CD14-positive monocyte (primary cell): Measurements from ENCODE around the gene RPL10. TPM values are rescaled to one million over a fixed set of nuclear protein-coding genes. Genes with fewer than 3 reads are reported as not detected.

ENCODE experiments used
- DNase-seq, 3 donors: peaks; one replicate each; pipeline ENCODE4 v3.0.0-alpha.2; 2011 to 2022
- H2AFZ ChIP-seq: 2 replicates; pipeline ENCODE4 v1.6.0; 2012; ENCODE audit warnings: mild to moderate bottlenecking, low read depth, low read length, inconsistent platforms; ENCODE audit not compliant: insufficient read depth, poor library complexity, severe bottlenecking
- H3K27ac ChIP-seq, 2 donors: 1 replicate in 1 of 2; 2 replicates in 1 of 2; pipeline ENCODE4 v1.5.1; 2012 to 2013; ENCODE audit warnings: low read length in 2 of 2, control low read depth in 1 of 2, inconsistent platforms in 1 of 2, low read depth in 1 of 2, mild to moderate bottlenecking in 1 of 2
- H3K27me3 ChIP-seq, 2 donors: one replicate each; pipeline versions ENCODE4 v1.6.0 to v1.6.1; 2011 to 2013; ENCODE audit warnings: low read length in 2 of 2; ENCODE audit not compliant: control insufficient read depth in 2 of 2, insufficient read depth in 2 of 2
- H3K36me3 ChIP-seq, 2 donors: replicated peaks in 1 of 2; 1 replicate in 1 of 2; 2 replicates in 1 of 2; pipeline versions ENCODE4 v1.5.1 to v1.6.1; 2012 to 2013; ENCODE audit warnings: low read length in 2 of 2, control low read depth in 1 of 2, inconsistent platforms in 1 of 2, mild to moderate bottlenecking in 1 of 2; ENCODE audit not compliant: insufficient read depth in 2 of 2, control insufficient read depth in 1 of 2
- H3K4me1 ChIP-seq, 2 donors: 1 replicate in 1 of 2; 2 replicates in 1 of 2; pipeline versions ENCODE4 v1.5.1 to v1.6.1; 2012 to 2013; ENCODE audit warnings: low read length in 2 of 2, control low read depth in 1 of 2, inconsistent platforms in 1 of 2, mild to moderate bottlenecking in 1 of 2, moderate library complexity in 1 of 2; ENCODE audit not compliant: insufficient read depth in 2 of 2, control insufficient read depth in 1 of 2
- H3K4me2 ChIP-seq: replicated peaks from 2 replicates; pipeline ENCODE3; 2012; ENCODE audit warnings: low read length, moderate library complexity, mild to moderate bottlenecking; ENCODE audit not compliant: poor library complexity, severe bottlenecking; ENCODE audit errors: extremely low read depth
- H3K4me3 ChIP-seq, 3 experiments: fragments of 200-600 bp in 1 of 3; sonication (generic) in 1 of 3; replicated peaks in 1 of 3; 1 replicate in 2 of 3; 2 replicates in 1 of 3; pipeline ENCODE4 v1.5.1; 2011 to 2013; ENCODE audit warnings: low read length in 3 of 3, mild to moderate bottlenecking in 3 of 3, control low read depth in 2 of 3, low read depth in 2 of 3, inconsistent platforms in 1 of 3, moderate library complexity in 1 of 3
- H3K79me2 ChIP-seq: 2 replicates; pipeline ENCODE4 v1.6.0; 2012; ENCODE audit warnings: mild to moderate bottlenecking, control low read depth, inconsistent platforms, low read length, moderate library complexity; ENCODE audit not compliant: insufficient read depth
- H3K9ac ChIP-seq: 2 replicates; pipeline ENCODE4 v1.6.0; 2017; ENCODE audit warnings: low read length, mild to moderate bottlenecking; ENCODE audit not compliant: insufficient read depth, poor library complexity, severe bottlenecking
- H3K9me3 ChIP-seq, 2 donors: replicated peaks in 1 of 2; 1 replicate in 1 of 2; 2 replicates in 1 of 2; pipeline versions ENCODE4 v1.5.1 to v1.6.1; 2012 to 2013; ENCODE audit warnings: low read length in 2 of 2, control low read depth in 1 of 2; ENCODE audit not compliant: control insufficient read depth in 1 of 2, insufficient read depth in 1 of 2
- H4K20me1 ChIP-seq: 2 replicates; pipeline ENCODE4 v1.6.0; 2012; ENCODE audit warnings: mild to moderate bottlenecking, low read length, control low read depth, moderate library complexity; ENCODE audit not compliant: insufficient read depth
- H3K27ac Mint-ChIP-seq, 7 donors: one replicate each; pipeline ENCODE4 v1.8.0; 2020; ENCODE audit warnings: mild to moderate bottlenecking in 7 of 7, mixed read lengths in 7 of 7, moderate library complexity in 6 of 7, inconsistent platforms in 2 of 7
- H3K27me3 Mint-ChIP-seq, 3 donors: one replicate each; pipeline ENCODE4 v1.8.0; 2021 to 2022; ENCODE audit warnings: low read depth in 3 of 3, mild to moderate bottlenecking in 3 of 3, mixed read lengths in 3 of 3, moderate library complexity in 3 of 3, inconsistent platforms in 1 of 3
- H3K36me3 Mint-ChIP-seq, 2 donors: one replicate each; pipeline ENCODE4 v1.8.0; 2020; ENCODE audit warnings: mixed read lengths in 2 of 2, inconsistent platforms in 1 of 2, mild to moderate bottlenecking in 1 of 2
- H3K4me1 Mint-ChIP-seq: one replicate; pipeline ENCODE4 v1.8.0; 2020; ENCODE audit warnings: mild to moderate bottlenecking, mixed read lengths
- H3K4me3 Mint-ChIP-seq, 2 donors: one replicate each; pipeline ENCODE4 v1.8.0; 2020; ENCODE audit warnings: mild to moderate bottlenecking in 2 of 2, mixed read lengths in 2 of 2, moderate library complexity in 1 of 2
- H3K9me3 Mint-ChIP-seq, 7 donors: one replicate each; pipeline ENCODE4 v1.8.0; 2020 to 2022; ENCODE audit warnings: mixed read lengths in 7 of 7, mild to moderate bottlenecking in 6 of 7, moderate library complexity in 6 of 7, inconsistent platforms in 2 of 7
- WGBS: methylation state at CpG from one replicate; pipeline ENCODE4 v1.1.5; 2013; ENCODE audit warnings: missing lambda C conversion rate; ENCODE audit not compliant: insufficient coverage; 5-methylcytosine and 5-hydroxymethylcytosine counted together
- intact Hi-C, 2 donors: fragments of 100-400 bp; cut with micrococcal nuclease; formaldehyde crosslinking; loops; one replicate each; pipeline versions ENCODE4 v1.15.0 to v1.15.1; 2023
- polyA plus RNA-seq, 3 donors: library from polyadenylated mRNA; depleted of rRNA in 1 of 3; unstranded in 2 of 3; stranded (reverse) in 1 of 3; fragments of 300-500 nt in 2 of 3; fragments of >200 nt in 1 of 3; fragmentation: Illumina TruSeq in 2 of 3; gene quantifications; 1 replicate in 2 of 3; 2 replicates in 1 of 3; pipeline ENCODE4 v1.2.3, GENCODE V29; 2012 to 2021
- TF ChIP-seq, protein P1 (sequence below): fragments of 200-600 bp; IDR thresholded peaks from one replicate; pipeline ENCODE4 v1.8.0; 2022; ENCODE audit warnings: antibody characterized with exemption, mild to moderate bottlenecking

RPL10 gene
- polyA plus RNA-seq, 3 donors = 1,536 to 5,639 (median 1,724) TPM

DNA sequence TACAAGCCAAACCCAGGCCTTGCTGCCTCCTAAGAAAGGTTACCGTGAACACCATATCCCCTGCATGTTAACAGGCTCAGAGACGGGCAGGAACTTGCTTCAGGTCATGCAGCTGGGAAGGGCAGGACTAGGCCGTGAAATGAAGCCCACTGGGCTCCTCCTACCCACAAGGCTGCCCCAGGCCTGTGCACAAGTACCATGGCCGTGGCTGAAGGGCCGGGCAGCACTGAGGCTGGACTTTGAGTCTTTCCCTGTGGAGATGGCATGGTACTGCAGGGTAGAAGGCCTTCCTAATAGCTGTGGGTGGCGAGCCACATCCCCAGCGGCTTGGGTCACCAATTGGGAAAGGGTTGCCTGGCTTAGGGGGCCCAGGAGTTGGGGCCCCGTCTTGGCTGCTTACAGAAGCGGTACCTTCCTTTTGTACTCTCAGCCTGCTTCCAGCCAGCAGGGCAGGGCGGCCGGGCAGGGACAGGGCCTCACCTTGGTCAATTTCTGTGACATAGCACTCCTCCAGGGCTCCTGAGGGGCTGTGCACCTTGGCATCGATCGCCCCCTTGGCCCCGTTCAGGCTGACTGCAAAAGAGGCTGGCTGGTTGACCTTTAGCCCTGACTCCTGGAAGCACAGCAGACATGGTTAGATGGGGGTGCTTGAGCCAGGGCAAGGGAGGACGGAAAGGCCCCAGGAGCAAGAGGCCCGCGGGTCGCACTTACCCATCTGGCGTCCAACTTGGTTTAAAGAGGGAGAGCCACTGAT, 47.6 kb upstream of the RPL10 start:
- peak overlapping the region in 1 of 2 donors; percentile 34 for H3K27ac ChIP-seq
- peaks cover 30 to 51% of the 10 kb centered on the region in 2 donors for H3K4me1 ChIP-seq
- peaks cover 8% of the 10 kb centered on the region for H3K79me2 ChIP-seq
- no peak overlapping the region for H3K9ac ChIP-seq
- H3K9me3 ChIP-seq = no peaks in the 10 kb centered on the region
- Mint-ChIP-seq H3K27ac (peak overlapping the region in 6 of 7 donors; percentile 12 to 72 (median 53)), H3K4me1 (peaks cover 21% of the 10 kb centered on the region), H3K27me3 (peaks cover 0 to 4% (median 0%) of the 10 kb centered on the region in 3 donors), H3K36me3 (peaks cover 44 to 66% of the 10 kb centered on the region in 2 donors), H3K4me3 (no peak overlapping the region), H3K9me3 (no peaks in the 10 kb centered on the region)
- H3K4me3 ChIP-seq = no peak overlapping the region
- TF ChIP-seq, protein P1, sequence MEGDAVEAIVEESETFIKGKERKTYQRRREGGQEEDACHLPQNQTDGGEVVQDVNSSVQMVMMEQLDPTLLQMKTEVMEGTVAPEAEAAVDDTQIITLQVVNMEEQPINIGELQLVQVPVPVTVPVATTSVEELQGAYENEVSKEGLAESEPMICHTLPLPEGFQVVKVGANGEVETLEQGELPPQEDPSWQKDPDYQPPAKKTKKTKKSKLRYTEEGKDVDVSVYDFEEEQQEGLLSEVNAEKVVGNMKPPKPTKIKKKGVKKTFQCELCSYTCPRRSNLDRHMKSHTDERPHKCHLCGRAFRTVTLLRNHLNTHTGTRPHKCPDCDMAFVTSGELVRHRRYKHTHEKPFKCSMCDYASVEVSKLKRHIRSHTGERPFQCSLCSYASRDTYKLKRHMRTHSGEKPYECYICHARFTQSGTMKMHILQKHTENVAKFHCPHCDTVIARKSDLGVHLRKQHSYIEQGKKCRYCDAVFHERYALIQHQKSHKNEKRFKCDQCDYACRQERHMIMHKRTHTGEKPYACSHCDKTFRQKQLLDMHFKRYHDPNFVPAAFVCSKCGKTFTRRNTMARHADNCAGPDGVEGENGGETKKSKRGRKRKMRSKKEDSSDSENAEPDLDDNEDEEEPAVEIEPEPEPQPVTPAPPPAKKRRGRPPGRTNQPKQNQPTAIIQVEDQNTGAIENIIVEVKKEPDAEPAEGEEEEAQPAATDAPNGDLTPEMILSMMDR = peak; percentile 13
- no peak for DNase-seq
- H4K20me1 ChIP-seq = peaks cover 80% of the 10 kb centered on the region
- H3K36me3 ChIP-seq = peaks cover 73% of the 10 kb centered on the region in 2 donors
- no peaks in the 10 kb centered on the region for H3K27me3 ChIP-seq
- H2AFZ ChIP-seq = no peak overlapping the region
- WGBS = 88% methylated on average over 5 of the region's 19 CpGs
- no peak overlapping the region for H3K4me2 ChIP-seq
- intact Hi-C loops = no loop called here

DNA sequence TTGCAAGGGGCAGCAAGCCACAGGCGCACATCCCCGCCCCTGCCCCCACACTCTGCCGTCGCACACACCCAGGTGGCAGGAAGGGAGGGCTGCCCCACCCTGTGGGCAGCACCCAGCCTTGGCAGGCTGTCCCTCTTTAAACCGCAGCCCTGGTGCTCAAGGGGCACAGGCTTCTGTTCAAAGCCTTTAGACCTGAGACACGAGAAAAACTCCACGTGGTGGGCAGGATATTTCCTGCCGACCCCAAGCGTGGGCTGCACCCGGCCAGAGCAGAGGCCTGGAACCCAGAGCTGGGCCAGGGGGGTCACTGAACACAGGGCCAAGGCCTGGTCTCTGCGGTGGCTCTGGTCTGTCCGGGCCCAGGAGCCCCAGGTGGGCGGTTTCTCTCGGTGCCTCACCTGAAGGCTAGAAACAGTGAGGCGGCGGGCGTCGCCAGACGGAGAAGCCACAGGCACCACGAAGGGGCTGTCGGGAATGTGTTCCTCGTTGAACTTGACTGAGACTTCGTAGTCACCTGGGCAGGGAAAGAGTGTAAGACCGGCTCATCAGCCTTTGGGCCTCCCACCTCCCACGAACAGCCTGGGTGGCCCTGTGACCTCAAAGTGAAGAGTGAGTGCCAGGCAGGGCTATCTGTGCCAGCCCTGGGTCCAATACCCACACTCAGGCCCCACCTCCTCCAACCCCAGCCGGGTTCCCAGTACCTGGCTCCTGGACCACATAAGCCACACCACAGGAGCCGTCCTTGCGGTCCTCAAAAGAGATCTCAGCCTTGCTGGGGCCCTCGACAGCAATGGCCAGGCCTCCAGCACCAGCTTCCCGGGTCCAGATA, 46.8 kb upstream of the RPL10 start:
- Mint-ChIP-seq H3K9me3 (no peaks in the 10 kb centered on the region), H3K36me3 (peaks cover 47 to 74% of the 10 kb centered on the region in 2 donors), H3K27me3 (peaks cover 0 to 4% (median 0%) of the 10 kb centered on the region in 3 donors), H3K27ac (peak overlapping the region in 5 of 7 donors; percentile 16 to 62 (median 26)), H3K4me3 (no peak overlapping the region), H3K4me1 (peaks cover 21% of the 10 kb centered on the region)
- H3K9me3 ChIP-seq = no peaks in the 10 kb centered on the region
- 71% methylated on average over 19 of the region's 30 CpGs for WGBS
- H3K4me1 ChIP-seq = peaks cover 30 to 51% of the 10 kb centered on the region in 2 donors
- no peak overlapping the region for H3K4me3 ChIP-seq
- no peak overlapping the region for H3K4me2 ChIP-seq
- peaks cover 15% of the 10 kb centered on the region for H3K79me2 ChIP-seq
- peaks cover 81% of the 10 kb centered on the region in 2 donors for H3K36me3 ChIP-seq
- DNase-seq = no peak
- H4K20me1 ChIP-seq = peaks cover 88% of the 10 kb centered on the region
- no peak overlapping the region for H3K9ac ChIP-seq
- intact Hi-C loops = no loop called here
- H3K27ac ChIP-seq = peak overlapping the region; percentile 4 to 26
- no peaks in the 10 kb centered on the region for H3K27me3 ChIP-seq
- TF ChIP-seq, protein P1 = no peak
- no peak overlapping the region for H2AFZ ChIP-seq
